Karpas-422 (cell line): ENCODE results near the gene NOTCH4. TPM values are rescaled to one million over a fixed set of nuclear protein-coding genes. Genes with fewer than 3 reads are reported as not detected.
"Not testable (repeated sequence)": the region's sequence is repeated elsewhere in the genome, so short reads cannot be mapped to it uniquely, and the experiment has no call there.

Source experiments
- DNase-seq: peaks from one replicate; pipeline ENCODE4 v3.0.0-alpha.2; 2015
- H2AFZ ChIP-seq: fragments of 200-600 bp; sonication (generic); 2 replicates; pipeline ENCODE4 v1.6.1; 2014; ENCODE audit warnings: antibody characterized with exemption, low read length, mixed read lengths
- H3K27ac ChIP-seq: fragments of 200-600 bp; sonication (generic); 2 replicates; pipeline ENCODE4 v1.5.1; 2014; ENCODE audit warnings: mild to moderate bottlenecking, low read length, moderate library complexity
- H3K27me3 ChIP-seq: fragments of 200-600 bp; sonication (generic); 2 replicates; pipeline ENCODE4 v1.6.1; 2014; ENCODE audit warnings: low read length, mixed read lengths
- H3K36me3 ChIP-seq: fragments of 200-600 bp; sonication (generic); 2 replicates; pipeline ENCODE4 v1.6.1; 2014; ENCODE audit warnings: low read length, mixed read lengths; ENCODE audit not compliant: insufficient read depth
- H3K4me1 ChIP-seq: fragments of 200-600 bp; sonication (generic); 2 replicates; pipeline ENCODE4 v1.6.1; 2014; ENCODE audit warnings: mild to moderate bottlenecking, low read length, mixed read lengths
- H3K4me2 ChIP-seq: fragments of 200-600 bp; sonication (generic); 2 replicates; pipeline ENCODE4 v1.6.1; 2014; ENCODE audit warnings: low read length, low read depth, mild to moderate bottlenecking; ENCODE audit not compliant: poor library complexity, severe bottlenecking
- H3K4me3 ChIP-seq: fragments of 200-600 bp; sonication (generic); 2 replicates; pipeline ENCODE4 v1.5.1; 2014; ENCODE audit warnings: mild to moderate bottlenecking, antibody characterized with exemption, low read length, mixed read lengths
- H3K79me2 ChIP-seq: fragments of 200-600 bp; sonication (generic); 2 replicates; pipeline ENCODE4 v1.6.1; 2014; ENCODE audit warnings: mild to moderate bottlenecking, low read length, mixed read lengths
- H3K9ac ChIP-seq: fragments of 200-600 bp; sonication (generic); 2 replicates; pipeline ENCODE4 v1.6.0; 2014; ENCODE audit warnings: low read length
- H3K9me2 ChIP-seq: fragments of 200-600 bp; sonication (generic), shearing (Covaris generic); replicated peaks from 2 replicates; pipeline ENCODE4 v1.6.0; 2014; ENCODE audit warnings: mild to moderate bottlenecking, low read length, moderate library complexity; ENCODE audit not compliant: insufficient read depth
- H3K9me3 ChIP-seq: fragments of 300-700, 200-600 bp; sonication (generic); 2 replicates; pipeline ENCODE4 v1.6.1; 2014; ENCODE audit warnings: low read length, mixed read lengths
- H4K20me1 ChIP-seq: fragments of 200-600 bp; sonication (generic); 2 replicates; pipeline ENCODE4 v1.6.1; 2014; ENCODE audit warnings: mild to moderate bottlenecking, antibody characterized with exemption, low read length, low read depth; ENCODE audit not compliant: insufficient read depth
- total RNA-seq: library from RNA; depleted of rRNA; stranded (reverse); fragments of >200 nt; shearing (Covaris generic); gene quantifications from 2 replicates; pipeline ENCODE4 v1.2.3, GENCODE V29; 2014; ENCODE audit warnings: low replicate concordance

NOTCH4 gene
- total RNA-seq, 1 experiment from 2014 or later: 1.5 TPM

DNA sequence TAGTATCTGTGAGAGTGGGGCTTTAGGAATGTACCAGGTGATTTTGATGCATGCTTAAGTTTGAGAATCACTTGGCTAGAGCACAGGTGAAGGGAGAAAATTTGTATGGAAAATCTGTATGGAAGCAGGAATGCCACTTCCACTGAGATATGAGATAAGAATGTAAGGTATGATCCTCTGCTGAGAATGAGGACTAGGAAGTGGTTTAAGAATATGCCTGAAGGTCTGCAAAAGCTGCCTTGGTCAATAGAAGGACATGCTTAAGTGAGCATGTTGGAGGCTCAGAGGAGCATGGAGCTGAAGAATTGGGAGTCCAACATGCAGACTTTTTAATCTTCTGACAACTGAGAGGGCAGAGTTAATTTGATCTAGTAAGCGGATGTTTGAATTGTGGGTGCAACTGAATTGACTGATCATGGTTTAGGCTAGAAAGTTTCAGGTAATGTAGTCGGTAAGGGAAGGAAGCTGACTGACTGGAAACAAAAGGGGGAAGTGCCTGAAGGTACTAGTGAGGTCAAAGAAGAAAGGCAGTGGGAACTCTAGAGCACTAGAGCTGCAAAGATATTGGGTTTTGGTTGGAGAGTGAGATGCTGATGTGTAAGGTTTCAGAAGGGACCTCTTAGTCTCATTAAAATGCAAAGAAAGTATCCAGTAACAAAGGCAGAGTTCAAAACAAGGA, 28.6 kb upstream of the NOTCH4 start:
- no peak for DNase-seq
- no peak overlapping the region for H3K9ac ChIP-seq
- H3K4me1 ChIP-seq: peaks cover 24% of the 10 kb centered on the region
- peak overlapping the region; percentile 5; the same call in 1 of the 2 replicates for H2AFZ ChIP-seq
- H3K9me3 ChIP-seq: no peaks in the 10 kb centered on the region
- no peak overlapping the region for H3K4me3 ChIP-seq
- H3K36me3 ChIP-seq: no peaks in the 10 kb centered on the region
- no peaks in the 10 kb centered on the region for H3K27me3 ChIP-seq
- no peaks in the 10 kb centered on the region for H4K20me1 ChIP-seq
- H3K4me2 ChIP-seq: no peak overlapping the region
- H3K27ac ChIP-seq: no peak overlapping the region
- H3K79me2 ChIP-seq: peaks cover 2% of the 10 kb centered on the region; the same call in 1 of the 2 replicates
- no peaks in the 10 kb centered on the region for H3K9me2 ChIP-seq

- Histone ChIP-seq H2AFZ (no peak overlapping the region), H3K4me1 (peaks cover 11% of the 10 kb centered on the region), H3K27me3 (no peaks in the 10 kb centered on the region), H3K27ac (no peak overlapping the region), H3K9me2 (no peaks in the 10 kb centered on the region), H3K4me2 (no peak overlapping the region), H3K4me3 (no peak overlapping the region), H3K36me3 (no peaks in the 10 kb centered on the region), H3K79me2 (no peaks in the 10 kb centered on the region), H4K20me1 (no peaks in the 10 kb centered on the region), H3K9ac (no peak overlapping the region), H3K9me3 (no peaks in the 10 kb centered on the region)
- DNase-seq: no peak
Measured at GRCh38 chr6:32249262-32249661, 25.4 kb upstream of the NOTCH4 start.

GRCh38 chr6:32247401-32247800, 23.5 kb upstream of the NOTCH4 start:
- no peak overlapping the region for H3K27ac ChIP-seq
- H3K79me2 ChIP-seq: no peaks in the 10 kb centered on the region
- H3K9me3 ChIP-seq: no peaks in the 10 kb centered on the region
- no peak overlapping the region for H3K4me3 ChIP-seq
- no peak overlapping the region for H3K9ac ChIP-seq
- no peaks in the 10 kb centered on the region for H3K27me3 ChIP-seq
- H2AFZ ChIP-seq: no peak overlapping the region
- no peaks in the 10 kb centered on the region for H3K9me2 ChIP-seq
- H3K36me3 ChIP-seq: no peaks in the 10 kb centered on the region
- no peak for DNase-seq
- peaks cover 6% of the 10 kb centered on the region for H3K4me1 ChIP-seq
- H4K20me1 ChIP-seq: no peaks in the 10 kb centered on the region
- H3K4me2 ChIP-seq: no peak overlapping the region

- Histone ChIP-seq H3K79me2 (no peaks in the 10 kb centered on the region), H3K9me2 (no peaks in the 10 kb centered on the region), H3K27me3 (no peaks in the 10 kb centered on the region), H3K4me3 (no peak overlapping the region), H4K20me1 (no peaks in the 10 kb centered on the region), H3K4me1 (peaks cover 5% of the 10 kb centered on the region), H3K9me3 (no peaks in the 10 kb centered on the region), H3K9ac (no peak overlapping the region), H3K36me3 (no peaks in the 10 kb centered on the region), H3K27ac (no peak overlapping the region), H3K4me2 (peak overlapping the region; percentile 30), H2AFZ (0 out of 2 replicates have a peak overlapping the region, but pooled peaks have one; percentile 5)
- DNase-seq: peak; percentile 86
Measured at GRCh38 chr6:32244946-32245398, 21.1 kb upstream of the NOTCH4 start.

- H2AFZ ChIP-seq: no peak overlapping the region
- H3K79me2 ChIP-seq: no peaks in the 10 kb centered on the region
- H3K9me3 ChIP-seq: no peaks in the 10 kb centered on the region
- DNase-seq: no peak
- no peak overlapping the region for H3K9ac ChIP-seq
- H3K9me2 ChIP-seq: no peaks in the 10 kb centered on the region
- no peaks in the 10 kb centered on the region for H3K36me3 ChIP-seq
- no peak overlapping the region for H3K27ac ChIP-seq
- no peak overlapping the region for H3K4me2 ChIP-seq
- H3K4me3 ChIP-seq: no peak overlapping the region
- H4K20me1 ChIP-seq: no peaks in the 10 kb centered on the region
- peaks cover 11% of the 10 kb centered on the region for H3K4me1 ChIP-seq
- H3K27me3 ChIP-seq: no peaks in the 10 kb centered on the region
Measured at GRCh38 chr6:32244270-32244669, 20.4 kb upstream of the NOTCH4 start.

GRCh38 chr6:32242318-32242813, 18.5 kb upstream of the NOTCH4 start:
- H3K9ac ChIP-seq, H4K20me1 ChIP-seq, H3K4me2 ChIP-seq, H3K27me3 ChIP-seq, H3K9me3 ChIP-seq, H3K79me2 ChIP-seq, H3K4me3 ChIP-seq, H3K27ac ChIP-seq, H2AFZ ChIP-seq, H3K9me2 ChIP-seq, H3K36me3 ChIP-seq: not testable (repeated sequence)
- DNase-seq: peak; percentile 14
- H3K4me1 ChIP-seq: peaks cover 15% of the 10 kb centered on the region

DNA sequence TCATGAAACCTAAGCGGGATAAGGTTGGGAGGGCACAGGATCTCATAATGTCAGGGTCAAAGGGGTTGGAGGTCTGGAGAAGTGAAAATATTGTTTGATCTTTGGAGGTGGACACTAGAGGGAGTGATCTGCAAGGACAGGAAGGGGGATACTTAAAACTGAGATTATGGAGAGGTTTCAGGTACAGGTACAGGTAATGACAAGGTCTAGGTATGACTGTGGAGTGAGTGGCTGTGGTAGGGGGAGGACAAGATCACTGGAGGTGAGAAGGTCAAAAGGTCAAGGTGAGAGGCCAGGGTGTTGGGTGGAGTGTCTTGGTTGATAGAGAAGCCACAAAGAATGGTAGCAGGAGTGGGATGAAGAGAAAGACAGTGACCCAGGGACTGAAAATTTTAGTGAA, 16.8 kb upstream of the NOTCH4 start:
- no peaks in the 10 kb centered on the region for H3K27me3 ChIP-seq
- H3K79me2 ChIP-seq: no peaks in the 10 kb centered on the region
- no peaks in the 10 kb centered on the region for H3K9me3 ChIP-seq
- peaks cover 15% of the 10 kb centered on the region for H3K4me1 ChIP-seq
- H4K20me1 ChIP-seq: no peaks in the 10 kb centered on the region
- no peak overlapping the region for H2AFZ ChIP-seq
- H3K27ac ChIP-seq: no peak overlapping the region
- H3K4me2 ChIP-seq: no peak overlapping the region
- DNase-seq: peak; percentile 32
- no peak overlapping the region for H3K9ac ChIP-seq
- H3K4me3 ChIP-seq: no peak overlapping the region
- no peaks in the 10 kb centered on the region for H3K36me3 ChIP-seq
- no peaks in the 10 kb centered on the region for H3K9me2 ChIP-seq

DNA sequence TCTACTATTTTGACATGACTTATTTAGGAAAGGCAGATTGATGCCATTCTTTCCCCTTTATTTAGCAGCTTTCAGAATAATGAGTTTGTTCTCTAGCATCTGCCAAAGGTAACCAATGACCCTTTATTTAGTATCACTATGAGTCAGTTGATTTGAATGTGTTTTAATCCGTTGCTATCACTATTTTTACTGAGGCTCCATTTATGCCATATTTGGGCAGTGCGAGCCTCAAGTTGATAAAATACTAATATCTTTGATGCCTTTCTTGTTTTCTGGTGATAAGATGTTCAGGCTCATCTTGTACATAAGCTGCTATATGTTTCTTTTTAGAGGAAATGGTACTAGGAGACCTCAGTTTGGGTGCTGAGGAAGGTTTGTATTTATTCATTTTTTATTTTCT, 15.6 kb upstream of the NOTCH4 start:
- H3K4me2 ChIP-seq: peak overlapping the region; percentile 31
- no peak overlapping the region for H3K9ac ChIP-seq
- no peak overlapping the region for H3K27ac ChIP-seq
- no peaks in the 10 kb centered on the region for H3K9me2 ChIP-seq
- H3K9me3 ChIP-seq: no peaks in the 10 kb centered on the region
- H2AFZ ChIP-seq: peak overlapping the region; percentile 53; the same call in 1 of the 2 replicates
- peaks cover 10% of the 10 kb centered on the region for H3K4me1 ChIP-seq
- H3K27me3 ChIP-seq: no peaks in the 10 kb centered on the region
- H3K79me2 ChIP-seq: no peaks in the 10 kb centered on the region
- H3K36me3 ChIP-seq: no peaks in the 10 kb centered on the region
- H4K20me1 ChIP-seq: no peaks in the 10 kb centered on the region
- H3K4me3 ChIP-seq: no peak overlapping the region
- DNase-seq: peak; percentile 51
